GM12878 (cell line): ENCODE data around the gene ENG. TPM values are rescaled to one million over a fixed set of nuclear protein-coding genes. Genes with fewer than 3 reads are reported as not detected.

Experiments
- ASH2L ChIP-seq: fragments of 300-600, 200-600 bp; sonication (generic); IDR thresholded peaks from 2 replicates; pipeline ENCODE4 v1.6.1; 2017; ENCODE audit warnings: low read depth, mild to moderate bottlenecking, borderline replicate concordance
- E2F4 ChIP-seq: IDR thresholded peaks from 2 replicates; pipeline ENCODE4 v1.6.1; 2012; ENCODE audit warnings: low read depth, low read length, improper control_type of control experiment
- GABPA ChIP-seq: IDR thresholded peaks from 2 replicates; pipeline ENCODE4 v1.6.1; 2014; ENCODE audit warnings: antibody characterized with exemption, low read depth, mild to moderate bottlenecking, inconsistent platforms
- HDAC6 ChIP-seq: fragments of 200-600 bp; sonication (generic); IDR thresholded peaks from one replicate; pipeline ENCODE4 v1.8.0; 2017; ENCODE audit warnings: antibody characterized with exemption; ENCODE audit not compliant: unreplicated experiment
- HDGF ChIP-seq: fragments of 450-650 bp; IDR thresholded peaks from 2 replicates; pipeline ENCODE4 v1.6.1; 2016; ENCODE audit warnings: antibody characterized with exemption
- IKZF1 ChIP-seq: fragments of 450-650 bp; conservative IDR thresholded peaks from 2 replicates; pipeline ENCODE4 v1.6.1; 2017; ENCODE audit warnings: antibody characterized with exemption, mild to moderate bottlenecking
- IRF3 ChIP-seq: fragments of 450-650 bp; IDR thresholded peaks from 2 replicates; pipeline ENCODE4 v1.6.1; 2014; ENCODE audit warnings: mild to moderate bottlenecking
- KLF5 ChIP-seq: fragments of 450-650 bp; IDR thresholded peaks from 2 replicates; pipeline ENCODE4 v1.6.1; 2014; ENCODE audit warnings: mild to moderate bottlenecking; ENCODE audit not compliant: partially characterized antibody
- MEF2B ChIP-seq: fragments of 450-650 bp; IDR thresholded peaks from 2 replicates; pipeline ENCODE4 v1.6.1; 2018; ENCODE audit warnings: mild to moderate bottlenecking, moderate library complexity; ENCODE audit not compliant: partially characterized antibody, poor library complexity, severe bottlenecking
- MTA3 ChIP-seq: IDR thresholded peaks from 2 replicates; pipeline ENCODE4 v1.6.1; 2012; ENCODE audit warnings: low read length, inconsistent platforms, borderline replicate concordance
- NR2C1 ChIP-seq: fragments of 450-650 bp; IDR thresholded peaks from 2 replicates; pipeline ENCODE4 v1.6.1; 2017; ENCODE audit warnings: antibody characterized with exemption, mild to moderate bottlenecking, moderate library complexity
- PKNOX1 ChIP-seq: fragments of 450-650 bp; IDR thresholded peaks from 2 replicates; pipeline ENCODE4 v1.6.1; 2016; ENCODE audit warnings: mild to moderate bottlenecking
- POLR2AphosphoS5 ChIP-seq: IDR thresholded peaks from 2 replicates; pipeline ENCODE4 v1.6.1; 2011; ENCODE audit warnings: mild to moderate bottlenecking, low read length, inconsistent platforms
- POU2F2 ChIP-seq: IDR thresholded peaks from 3 replicates; pipeline ENCODE4 v1.6.1; 2011; ENCODE audit warnings: low read depth, mild to moderate bottlenecking, low read length, borderline replicate concordance
- RELB ChIP-seq: fragments of 450-650 bp; IDR thresholded peaks from 2 replicates; pipeline ENCODE4 v1.6.1; 2017; ENCODE audit warnings: low read depth, mild to moderate bottlenecking, moderate library complexity
- SREBF2 ChIP-seq: IDR thresholded peaks from 2 replicates; pipeline ENCODE4 v1.6.1; 2012; ENCODE audit warnings: mild to moderate bottlenecking, low read length
- YBX1 ChIP-seq: fragments of 450-650 bp; IDR thresholded peaks from 2 replicates; pipeline ENCODE4 v1.6.1; 2016; ENCODE audit warnings: antibody characterized with exemption
- YY1 ChIP-seq: IDR thresholded peaks from 2 replicates; pipeline ENCODE4 v1.6.1; 2011; ENCODE audit warnings: low read depth, mild to moderate bottlenecking, low read length
- ZZZ3 ChIP-seq: IDR thresholded peaks from 2 replicates; pipeline ENCODE4 v1.6.1; 2011; ENCODE audit warnings: low read depth; ENCODE audit not compliant: control insufficient read depth, insufficient read length
- polyA plus RNA-seq, 11 experiments: library from polyadenylated mRNA; depleted of rRNA in 4 of 11; unstranded in 6 of 11; stranded (reverse) in 5 of 11; fragments of >200 nt; fragmentation: Nextera tagmentation in 4 of 11; fragmentation: Illumina TruSeq in 1 of 11; extraction: Ambion mirVana in 4 of 11; extraction: Trizol in 1 of 11; gene quantifications; 1 replicate in 1 of 11; 2 replicates in 10 of 11; pipeline versions ENCODE4 v1.2.1 to v1.2.3, GENCODE V29; 2011 to 2016; ENCODE audit warnings: inconsistent platforms in 2 of 11, missing spikeins in 2 of 11, low read depth in 1 of 11
- total RNA-seq, 4 experiments: library from RNA; depleted of rRNA in 3 of 4; stranded (reverse); fragments of >200 nt in 3 of 4; fragmentation: Illumina TruSeq in 1 of 4; extraction: Trizol in 1 of 4; gene quantifications; 2 replicates each; pipeline versions ENCODE4 v1.2.1 to v1.2.3, GENCODE V29; 2013 to 2021

Gene ENG
- total and polyA plus RNA-seq, 10 of the 15 experiments (the other 5 are each of a cell fraction or from before 2014, with no cell fraction given), result 0.14 to 10.1 (median 2.0) TPM

GRCh38 chr9:127803507-127804352, 50.7 kb downstream of the ENG start (continued):
- TF ChIP-seq MEF2B, result no peak
- no peak for TF ChIP-seq HDAC6
- 0 out of 2 replicates have a peak, but pooled peaks have one; percentile 4 for TF ChIP-seq IKZF1
- no peak for TF ChIP-seq YBX1
- TF ChIP-seq IRF3, result no peak
- no peak for TF ChIP-seq MTA3
- TF ChIP-seq PKNOX1, result no peak
- TF ChIP-seq NR2C1, result no peak
- TF ChIP-seq SREBF2, result no peak
- TF ChIP-seq E2F4, result no peak
- TF ChIP-seq ZZZ3, result no peak
- no peak for TF ChIP-seq GABPA
- TF ChIP-seq ASH2L, result no peak
- TF ChIP-seq KLF5, result no peak
- no peak for TF ChIP-seq HDGF
- TF ChIP-seq POLR2AphosphoS5, result peak; percentile 53; the same call in 1 of the 2 replicates
- TF ChIP-seq YY1, result 0 out of 2 replicates have a peak, but pooled peaks have one; percentile 33
- TF ChIP-seq RELB, result no peak
- TF ChIP-seq POU2F2, result 0 out of 3 replicates have a peak, but pooled peaks have one; percentile 16
